GM19372 (cell line): ENCODE results near the gene MAP3K4.

Source experiments
- ATAC-seq: cut with Tn5 transposase; IDR thresholded peaks from one replicate; pipeline ENCODE4 v1.9.1; 2021; ENCODE audit warnings: mild to moderate bottlenecking, low read depth, moderate library complexity; ENCODE audit not compliant: unreplicated experiment

Gene MAP3K4

DNA sequence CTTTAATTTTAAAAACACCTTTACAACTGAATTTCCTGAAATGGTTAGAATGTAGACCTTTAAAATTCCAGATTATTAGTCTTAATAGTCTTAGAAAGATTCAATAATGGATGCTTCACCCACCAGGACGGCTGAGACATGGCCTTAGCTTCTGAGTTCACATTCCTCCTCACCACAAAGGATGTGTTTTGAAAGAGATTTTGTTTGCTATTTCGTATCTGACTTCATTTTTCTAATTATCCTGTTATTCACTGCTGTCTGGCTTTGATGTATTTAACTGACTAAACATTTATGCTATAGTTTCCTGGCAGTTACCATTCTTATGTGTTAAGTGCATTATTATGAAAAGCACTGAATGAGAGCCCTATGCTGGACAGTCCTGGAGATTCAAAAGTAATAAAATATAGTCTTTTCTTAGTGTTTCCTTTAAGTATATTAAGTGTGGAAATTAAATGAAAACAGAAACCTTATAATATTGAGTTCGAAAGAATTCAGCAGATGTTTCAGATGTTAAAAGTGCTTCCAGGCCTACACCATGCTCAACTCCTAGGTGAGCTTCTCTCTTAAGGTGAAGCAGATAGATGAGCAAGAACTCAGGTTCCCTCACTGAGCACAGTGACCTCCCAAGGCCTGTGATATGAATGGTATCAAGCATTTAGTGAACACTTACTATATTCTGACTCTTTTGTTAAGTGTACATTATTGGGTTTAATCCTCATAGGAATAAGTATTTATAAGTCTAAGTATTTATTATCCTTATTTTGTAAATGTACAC is 40.3 kb downstream of the MAP3K4 start:
- ATAC-seq: no peak

DNA sequence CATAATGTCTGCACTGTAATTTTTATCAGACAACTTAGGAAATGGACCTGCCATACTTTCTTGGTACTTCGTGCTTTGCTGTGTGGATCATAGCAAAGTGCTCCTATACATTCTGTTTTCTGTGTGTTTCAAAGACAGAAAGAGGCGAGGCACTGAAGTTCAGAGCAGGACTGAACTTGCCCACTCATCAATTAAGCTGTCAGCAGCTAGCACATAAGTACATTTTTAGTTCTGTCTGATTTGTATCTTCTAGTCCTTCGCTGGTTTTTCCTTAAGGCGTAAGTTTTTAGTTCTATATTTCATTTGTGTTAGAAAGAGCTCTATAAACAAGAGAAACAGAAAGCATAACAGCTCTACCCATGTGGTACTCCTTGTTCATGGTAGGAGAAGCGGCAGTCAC is 42.1 kb downstream of the MAP3K4 start:
- ATAC-seq: no peak

DNA sequence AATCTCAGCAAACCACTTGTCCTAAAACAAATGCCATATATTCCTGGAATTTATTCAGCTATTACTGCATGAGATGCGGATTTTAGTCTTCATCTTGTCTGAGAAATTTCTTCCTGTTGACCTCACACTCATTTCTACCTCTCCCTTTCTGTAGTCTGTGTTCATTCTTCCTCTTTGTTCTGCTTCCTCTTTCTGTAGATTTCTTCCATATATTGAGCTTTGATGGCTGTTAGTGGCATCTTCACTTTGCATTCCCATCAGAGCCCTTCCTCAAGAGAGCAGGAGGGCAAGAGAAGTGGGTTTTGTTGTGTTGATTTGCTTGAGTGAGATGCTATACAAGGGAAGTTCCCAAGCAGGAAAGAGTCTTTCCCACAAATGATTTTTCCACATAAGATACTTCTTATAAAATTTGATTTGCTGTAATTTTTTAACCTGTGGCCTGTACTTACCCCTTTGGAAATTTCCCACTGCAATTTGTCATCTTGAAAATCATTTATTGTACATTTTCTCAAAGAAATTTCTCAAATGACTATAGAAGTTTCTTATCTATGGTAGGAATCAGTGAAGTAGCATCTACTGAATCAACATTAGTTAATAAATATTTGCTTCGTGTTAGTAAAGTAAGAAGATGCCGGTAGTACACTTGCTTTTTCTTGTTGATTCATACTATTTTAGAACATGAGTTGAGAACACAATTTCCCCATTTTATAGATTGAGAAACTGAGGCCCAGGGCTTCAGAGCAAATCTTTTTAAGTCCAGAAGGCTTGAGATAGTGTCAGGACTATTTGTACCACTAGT is 43.8 kb downstream of the MAP3K4 start:
- no peak for ATAC-seq

DNA sequence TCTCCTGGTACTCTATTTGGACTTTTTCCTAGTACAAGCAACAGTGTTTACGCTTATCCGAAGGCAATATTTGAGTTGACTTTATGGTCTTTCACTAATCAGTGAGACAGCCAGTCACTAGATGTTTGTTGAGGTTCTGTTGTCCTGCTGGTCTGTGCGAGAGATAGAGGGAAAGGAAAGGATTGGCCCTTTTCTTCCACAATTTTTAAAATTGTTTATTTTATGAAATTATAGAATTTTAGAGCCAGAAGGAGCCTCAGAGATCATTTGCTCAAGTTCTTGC is 44.4 kb downstream of the MAP3K4 start:
- ATAC-seq: no peak

DNA sequence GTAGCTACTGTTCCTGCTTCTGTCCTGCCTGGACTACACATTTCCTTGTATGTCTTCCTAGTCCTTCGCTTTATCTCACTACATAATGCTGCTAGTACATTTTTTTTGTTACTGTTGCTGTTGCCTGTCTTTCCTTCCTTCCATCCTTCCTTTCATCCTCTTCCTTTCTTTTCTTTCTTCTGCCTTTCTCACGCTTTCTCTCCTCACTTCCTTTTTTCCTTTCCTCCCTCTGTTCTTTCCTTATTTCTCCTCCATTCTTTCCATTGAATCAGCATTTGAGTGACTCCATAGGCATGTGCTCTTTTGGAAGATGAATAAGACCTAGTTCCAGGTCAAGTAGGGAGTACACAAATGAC is 46.3 kb downstream of the MAP3K4 start:
- no peak for ATAC-seq

DNA sequence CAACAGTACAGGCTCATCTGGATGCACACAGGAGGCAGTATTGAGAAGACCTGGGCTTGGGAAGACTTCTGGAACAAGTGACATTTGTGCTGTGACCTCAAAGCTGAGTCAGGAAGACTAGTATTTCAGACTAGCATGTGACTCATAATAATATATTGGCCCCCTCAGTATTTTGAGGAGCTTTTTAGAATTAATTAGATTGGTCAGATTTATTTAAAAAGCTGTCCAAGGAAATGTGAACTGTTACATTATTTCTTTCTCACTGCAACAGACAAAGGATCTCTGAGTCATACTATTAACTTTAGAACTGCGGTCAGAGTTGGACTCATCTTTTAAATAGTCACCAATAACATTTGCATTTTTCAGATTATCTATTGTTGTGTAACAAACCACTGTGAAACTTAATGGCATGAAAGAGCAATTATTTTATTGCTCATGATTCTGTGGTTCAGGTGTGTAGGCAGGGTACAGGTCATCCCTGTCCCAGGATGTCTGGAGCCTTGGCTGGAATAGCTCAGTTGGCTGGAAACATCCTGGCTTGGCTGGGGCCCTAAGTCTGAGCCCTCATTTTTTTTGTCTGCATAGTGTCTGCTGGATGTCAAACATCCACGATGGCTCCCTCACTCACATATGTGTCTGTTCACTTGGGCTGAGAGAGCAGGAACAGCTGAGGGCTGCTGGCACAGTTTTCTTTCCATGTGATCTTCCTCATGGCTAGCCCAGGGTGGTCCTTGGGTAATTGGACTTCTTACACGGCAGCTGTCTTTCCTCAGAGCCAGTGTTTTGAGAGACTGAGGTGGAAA is 46.9 kb downstream of the MAP3K4 start:
- peak; percentile 75 for ATAC-seq

DNA sequence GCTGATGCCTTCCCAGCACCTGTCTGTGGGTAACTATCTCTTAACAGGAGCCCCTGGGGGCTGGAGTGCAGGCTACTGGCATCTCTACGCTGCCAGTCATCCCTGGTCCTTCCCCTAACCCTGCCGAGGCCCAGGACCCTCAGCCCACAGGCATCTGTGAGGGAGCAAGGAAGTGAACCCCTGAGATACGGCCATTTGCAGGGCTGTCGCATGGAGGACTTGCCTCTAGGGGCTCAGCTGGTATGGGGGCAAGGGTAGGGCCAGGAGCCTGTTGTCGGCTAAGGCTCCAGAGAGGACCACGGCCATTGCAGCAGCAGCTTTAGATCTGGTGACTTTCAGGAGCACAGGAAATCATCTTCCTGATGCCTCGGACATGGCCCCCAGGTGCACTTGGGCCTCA is 49.7 kb downstream of the MAP3K4 start:
- ATAC-seq: no peak

DNA sequence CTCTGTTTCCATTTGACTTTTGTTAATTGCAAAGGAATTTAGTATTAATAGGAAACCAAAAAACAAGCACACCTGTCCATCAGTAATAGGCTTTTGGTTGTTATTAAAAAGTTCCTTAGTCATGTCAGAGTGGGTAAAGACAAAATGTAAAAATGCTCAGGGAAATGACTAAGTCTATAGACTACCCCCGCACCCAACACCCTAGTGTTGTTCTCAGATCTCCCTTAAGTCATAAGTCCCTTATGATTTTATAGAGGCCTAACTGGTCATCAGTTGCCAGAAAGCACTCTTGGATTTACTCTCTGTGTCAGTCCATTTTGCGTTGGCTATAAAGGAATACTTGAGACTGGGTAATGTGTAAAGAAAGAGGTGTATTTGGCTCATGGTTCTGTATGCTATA is 52.8 kb downstream of the MAP3K4 start:
- ATAC-seq: no peak

DNA sequence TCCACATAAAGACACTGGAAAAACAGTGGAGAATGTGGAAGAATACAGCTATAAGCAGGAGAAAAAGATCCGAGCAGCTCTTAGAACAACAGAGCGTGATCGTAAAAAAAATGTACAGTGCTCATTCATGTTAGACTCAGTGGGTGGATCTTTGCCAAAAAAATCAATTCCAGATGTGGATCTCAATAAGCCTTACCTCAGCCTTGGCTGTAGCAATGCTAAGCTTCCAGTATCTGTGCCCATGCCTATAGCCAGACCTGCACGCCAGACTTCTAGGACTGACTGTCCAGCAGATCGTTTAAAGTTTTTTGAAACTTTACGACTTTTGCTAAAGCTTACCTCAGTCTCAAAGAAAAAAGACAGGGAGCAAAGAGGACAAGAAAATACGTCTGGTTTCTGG is 57.1 kb downstream of the MAP3K4 start:
- no peak for ATAC-seq

DNA sequence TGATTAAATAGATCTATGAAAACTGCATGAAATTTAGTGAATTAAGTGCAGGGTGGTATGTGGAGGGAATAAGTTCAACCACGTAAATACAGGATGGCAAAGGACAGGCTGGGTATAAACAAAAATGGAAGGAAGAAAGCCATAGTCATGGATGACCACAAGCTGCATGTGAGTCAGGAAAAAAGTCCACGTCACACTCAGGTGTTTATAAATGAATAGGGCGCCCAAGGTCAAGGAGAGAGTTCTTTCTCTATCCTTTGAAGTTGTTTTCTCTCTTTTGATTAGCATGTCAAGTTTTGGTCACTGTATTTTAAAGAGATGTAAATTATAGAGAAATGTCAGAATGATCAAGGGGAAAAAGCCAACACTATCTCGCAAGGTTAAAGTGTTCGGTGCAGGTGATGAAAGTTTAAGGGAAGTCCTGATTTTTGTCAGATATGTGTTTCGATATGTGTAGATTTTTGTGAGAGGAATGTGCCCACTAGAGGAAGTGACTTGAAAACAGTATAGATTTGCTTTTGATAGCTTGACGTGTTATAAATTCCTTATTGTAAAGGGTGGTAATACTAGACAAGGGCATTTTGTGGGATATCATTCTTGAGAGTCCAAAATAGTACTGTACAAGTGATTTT is 58.7 kb downstream of the MAP3K4 start:
- no peak for ATAC-seq

DNA sequence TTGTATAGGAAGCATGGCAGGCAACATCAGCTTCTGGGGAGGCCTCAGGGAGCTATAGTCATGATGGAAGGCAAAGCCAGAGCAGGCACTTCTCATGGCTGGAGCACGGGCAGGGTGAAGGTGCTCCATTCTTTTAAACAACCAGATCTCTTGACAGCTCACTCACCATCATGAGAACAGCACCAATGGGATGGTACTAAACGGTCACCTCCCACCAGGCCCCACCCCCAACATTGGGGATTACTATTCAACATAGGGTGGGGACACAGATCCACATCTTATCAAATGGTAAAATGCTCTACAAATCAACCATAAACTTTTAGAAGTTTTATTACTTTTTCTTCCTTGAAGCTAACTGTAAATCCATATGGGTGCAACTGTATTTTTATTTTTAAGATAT is 61.5 kb downstream of the MAP3K4 start:
- no peak for ATAC-seq

DNA sequence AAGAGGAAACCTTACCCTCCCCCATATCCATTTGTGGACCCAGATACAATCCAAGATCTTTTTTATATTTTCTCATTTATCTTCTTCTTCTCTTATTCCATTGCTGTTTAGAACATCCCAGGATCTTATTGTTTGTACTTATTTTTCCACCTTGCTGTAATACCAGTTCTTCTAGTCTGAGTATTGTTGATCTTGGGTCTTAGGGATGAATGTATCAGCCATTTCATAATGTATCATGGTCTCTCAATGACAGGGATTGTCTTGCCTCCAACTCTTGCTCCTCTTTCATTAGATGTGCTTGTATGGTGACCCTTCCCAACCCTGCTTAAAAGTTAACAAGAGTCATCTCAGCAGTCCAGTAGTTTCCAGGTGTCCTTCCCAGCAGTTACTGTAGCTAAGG is 63.3 kb downstream of the MAP3K4 start:
- no peak for ATAC-seq

DNA sequence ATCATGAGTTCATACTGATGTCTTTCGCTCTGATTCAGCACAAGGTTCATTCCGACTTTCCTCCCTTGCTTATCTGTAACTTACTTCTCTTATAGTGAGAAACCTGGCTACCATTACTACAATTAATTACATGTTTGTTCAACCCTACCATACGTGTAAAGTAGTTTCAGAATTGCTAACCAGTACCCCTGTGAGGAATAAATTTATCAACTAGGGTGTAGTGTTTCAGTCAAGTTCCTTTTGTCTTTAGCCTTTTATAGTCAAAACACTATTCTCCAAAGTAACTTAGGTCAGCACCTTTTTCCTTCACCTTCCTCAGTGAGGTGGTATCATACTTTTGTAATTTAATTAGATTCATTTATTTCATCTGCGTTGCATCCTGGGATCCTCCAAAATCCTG is 64.9 kb downstream of the MAP3K4 start:
- no peak for ATAC-seq

DNA sequence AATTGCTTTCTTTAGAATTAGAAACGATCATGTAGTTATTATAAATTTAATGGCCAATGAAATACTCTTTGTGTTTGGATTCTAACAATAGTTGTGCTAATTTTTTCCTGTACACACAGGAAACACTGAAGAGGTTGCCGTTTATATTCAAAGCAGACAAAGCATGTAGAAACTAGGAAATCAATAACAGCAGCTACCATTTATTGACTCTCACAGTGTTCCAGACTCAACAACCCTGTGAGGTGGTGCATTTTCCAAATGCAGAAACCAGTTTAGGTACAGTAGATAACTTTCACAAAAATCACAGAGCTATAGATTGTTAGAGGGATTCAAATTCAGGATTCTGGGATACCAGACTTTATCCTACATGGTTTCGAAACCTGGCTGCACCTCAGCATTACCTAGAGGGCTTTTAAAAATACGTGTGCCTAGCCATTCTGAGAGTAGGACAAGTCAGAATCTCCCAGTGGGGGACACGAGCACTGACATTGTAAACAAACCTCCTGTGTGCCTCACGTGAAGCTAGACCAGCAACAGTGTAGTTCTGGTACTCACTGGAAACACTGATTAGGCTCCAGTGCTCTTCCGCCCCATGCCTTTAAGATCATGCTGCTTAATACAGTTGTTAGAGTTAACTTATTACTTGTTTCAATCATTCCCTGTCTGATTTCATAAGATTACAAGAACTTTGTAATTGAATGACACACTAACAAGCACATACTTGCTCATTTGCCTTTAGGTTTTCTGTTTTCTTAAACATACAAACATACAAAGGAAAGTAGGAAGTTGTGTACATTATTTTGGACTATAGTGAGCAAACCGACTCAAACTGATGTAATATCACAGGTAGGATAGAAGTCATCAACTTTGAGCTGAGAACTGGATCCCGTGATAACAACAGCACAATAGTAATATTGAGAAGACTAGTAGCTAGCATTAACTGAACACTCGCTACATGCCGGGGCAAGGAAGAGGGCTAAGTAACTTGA is 65.8 kb downstream of the MAP3K4 start:
- ATAC-seq: no peak

DNA sequence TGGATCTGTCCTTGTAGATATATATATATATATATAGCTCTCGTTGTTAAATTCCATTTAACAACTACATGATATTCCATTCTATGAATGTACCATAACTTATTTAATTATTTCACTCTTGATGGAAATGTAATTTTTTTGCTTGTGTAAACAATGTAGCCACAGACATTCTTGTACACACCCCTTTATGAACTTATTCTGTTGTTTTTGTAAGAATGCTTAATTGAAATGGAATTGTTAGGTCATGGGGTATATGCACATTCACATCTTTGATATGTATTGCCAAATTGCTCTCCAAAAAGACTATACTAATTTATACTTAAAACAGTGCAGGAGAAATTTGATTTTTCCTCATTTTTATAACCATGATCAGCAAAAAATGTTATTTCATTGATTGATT is 67.2 kb downstream of the MAP3K4 start:
- no peak for ATAC-seq

DNA sequence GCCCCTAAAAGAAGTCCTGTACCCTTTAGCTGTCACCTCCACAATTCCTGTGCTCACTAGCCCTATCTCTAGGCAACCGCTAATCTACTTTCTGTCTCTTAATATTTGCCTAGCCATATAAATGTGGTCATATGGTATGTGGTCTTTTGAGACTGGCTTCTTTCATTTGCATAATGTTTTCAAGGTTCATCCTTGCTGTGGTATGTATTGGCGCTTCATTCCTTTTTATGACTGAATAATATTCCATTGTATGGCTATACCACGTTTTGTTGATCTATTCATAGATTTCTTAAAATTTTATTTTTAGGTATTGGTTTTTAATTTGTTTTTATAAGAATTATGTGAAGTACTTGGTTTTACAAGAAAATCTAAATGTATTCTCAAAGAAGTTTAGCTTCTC is 70.0 kb downstream of the MAP3K4 start:
- ATAC-seq: no peak

DNA sequence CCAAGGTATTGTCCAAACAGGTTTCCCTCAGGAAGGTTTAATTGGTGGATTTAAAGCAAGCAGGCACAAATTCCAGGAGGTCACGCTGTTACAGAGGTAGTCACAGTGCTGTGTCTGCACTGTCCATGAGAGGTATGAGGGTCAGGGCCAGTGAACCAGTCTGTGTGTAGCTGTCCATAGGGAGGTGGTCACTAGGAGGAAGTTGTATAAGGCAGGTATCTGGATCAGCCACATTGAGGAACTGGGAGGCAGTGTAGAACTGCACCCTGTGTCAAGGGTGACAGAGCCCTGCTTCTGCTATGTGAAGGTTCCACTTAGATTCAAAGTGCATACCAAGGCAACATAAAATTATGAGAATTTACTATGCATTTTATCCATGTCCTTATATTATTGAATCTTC is 73.3 kb downstream of the MAP3K4 start:
- no peak for ATAC-seq

DNA sequence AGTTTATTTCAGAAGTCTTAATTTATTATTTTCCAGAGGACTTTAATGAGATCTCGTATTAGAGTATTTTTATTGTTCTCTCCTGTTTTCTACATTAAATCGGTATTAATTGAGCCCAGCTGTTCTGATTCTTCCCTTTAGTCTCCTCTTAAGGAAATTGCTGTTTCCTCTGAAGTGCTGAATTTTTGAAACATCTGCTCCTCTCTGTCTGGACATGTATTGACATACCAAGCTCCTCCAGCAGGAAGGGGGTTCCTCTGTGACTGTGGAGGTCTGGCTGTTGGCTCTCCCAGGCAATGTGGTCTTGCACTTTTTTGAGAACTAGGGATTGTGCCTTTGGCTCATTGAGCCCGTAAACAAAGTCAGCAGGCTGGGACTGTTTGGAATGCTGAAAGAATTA is 74.9 kb downstream of the MAP3K4 start:
- no peak for ATAC-seq

DNA sequence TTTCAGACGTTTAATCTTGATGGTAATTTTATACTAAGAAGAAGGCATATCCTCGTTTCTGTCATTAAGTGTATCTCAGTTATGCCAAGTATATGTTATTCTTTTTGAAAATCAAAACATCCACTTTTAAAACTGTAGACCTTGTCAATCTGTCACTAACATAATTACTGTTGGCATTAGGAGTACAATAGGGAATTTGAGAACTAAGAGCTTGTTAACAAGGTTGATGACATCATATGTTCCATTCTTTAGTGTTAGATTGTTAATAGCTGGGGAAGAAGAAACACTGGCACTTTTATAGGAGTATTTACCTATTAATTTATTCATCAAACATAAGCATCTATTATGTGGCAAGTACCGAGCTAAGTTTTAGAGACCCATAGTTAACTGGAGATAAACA is 76.2 kb downstream of the MAP3K4 start:
- no peak for ATAC-seq

DNA sequence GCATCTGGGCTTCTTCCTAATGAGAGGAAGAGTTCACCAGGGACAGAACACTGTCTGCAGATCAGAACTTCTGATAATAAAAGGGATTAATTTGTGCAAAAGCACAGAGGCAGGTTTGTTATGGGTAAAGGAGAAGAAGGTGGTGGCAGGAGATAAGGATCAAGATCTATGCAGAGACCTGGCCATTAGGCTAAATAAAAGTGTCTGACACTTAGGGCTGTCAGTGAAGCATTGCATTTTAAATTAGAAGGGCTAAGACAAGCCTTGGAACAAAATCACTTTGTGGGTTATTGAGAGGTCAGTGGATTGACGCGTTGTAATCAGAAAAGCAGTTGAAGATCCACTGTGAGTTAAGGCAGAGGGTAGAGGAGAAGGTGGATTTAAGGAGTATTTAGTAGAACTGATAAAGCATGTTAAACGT is 76.8 kb downstream of the MAP3K4 start:
- no peak for ATAC-seq
